GM12878 (cell line): ENCODE data around the gene GCM1. TPM values are rescaled to one million over a fixed set of nuclear protein-coding genes. Genes with fewer than 3 reads are reported as not detected.

Source experiments
- ATAC-seq: fragments of 200-7000 bp; cut with Tn5 transposase; 3 replicates; pipeline ENCODE4 v1.9.1; 2020; ENCODE audit warnings: mild to moderate bottlenecking, moderate library complexity
- BruUV-seq: library from RNA; stranded (reverse); fragments of 400-500 nt; replicated peaks from 2 replicates; lab custom pipeline; 2021; lab: Mats Ljungman, UMichigan
- CTCF ChIA-PET: fragments of 300-600 bp; sonication (Branson Sonifier 250); formaldehyde crosslinking; extraction: SDS; loops from one replicate; lab custom pipeline; 2021; ENCODE audit warnings: inconsistent platforms; lab: Yijun Ruan, JAX
- POLR2A ChIA-PET: fragments of 350-600 bp; formaldehyde crosslinking; extraction: SDS; loops from one replicate; lab custom pipeline; 2021; ENCODE audit warnings: inconsistent platforms; lab: Charles Lee
- RAD21 ChIA-PET: fragments of 300-600 bp; sonication (Branson Sonifier 250); formaldehyde crosslinking; loops from one replicate; lab custom pipeline; 2023; ENCODE audit warnings: antibody characterized with exemption; ENCODE audit not compliant: unreplicated experiment; lab: Charles Lee
- SMC1A ChIA-PET: fragments of 300-600 bp; sonication (Branson Sonifier 250); formaldehyde crosslinking; loops from one replicate; lab custom pipeline; 2023; ENCODE audit not compliant: unreplicated experiment, uncharacterized antibody; lab: Charles Lee
- DNase-seq: peaks from one replicate; pipeline ENCODE4 v3.0.0-alpha.2; 2011; ENCODE audit warnings: low read depth, low spot score
- FAIRE-seq: peaks from 3 replicates; lab custom pipeline; 2011; peaks lifted over from hg19 to GRCh38; lab: Jason Lieb, UNC
- H2AFZ ChIP-seq: 2 replicates; pipeline ENCODE4 v1.6.0; 2011; ENCODE audit warnings: low read depth, low read length, control low read depth; ENCODE audit not compliant: control insufficient read depth
- H3K27ac ChIP-seq: 2 replicates; pipeline ENCODE4 v1.5.1; 2011; ENCODE audit warnings: control low read depth; ENCODE audit not compliant: control insufficient read depth, insufficient read depth
- H3K27me3 ChIP-seq, 2 experiments: replicated peaks in 1 of 2; 2 replicates each; pipeline versions ENCODE4 v1.6.0 to v1.6.1; 2011; ENCODE audit warnings: low read length in 1 of 2; ENCODE audit not compliant: control insufficient read depth in 2 of 2, insufficient read depth in 2 of 2
- H3K36me3 ChIP-seq, 2 experiments: 2 replicates each; pipeline ENCODE4 v1.5.1; 2011; ENCODE audit warnings: low read length in 1 of 2; ENCODE audit not compliant: control insufficient read depth in 2 of 2, insufficient read depth in 2 of 2
- H3K4me1 ChIP-seq: 2 replicates; pipeline ENCODE4 v1.6.1; 2011; ENCODE audit warnings: mild to moderate bottlenecking, low read length, moderate library complexity, mixed read lengths; ENCODE audit not compliant: control insufficient read depth, insufficient read depth
- H3K4me2 ChIP-seq: 2 replicates; pipeline ENCODE4 v1.6.0; 2011; ENCODE audit warnings: control low read depth; ENCODE audit not compliant: control insufficient read depth, insufficient read depth
- H3K4me3 ChIP-seq: fragments of 200-600 bp; sonication (generic); 2 replicates; pipeline ENCODE4 v1.5.1; 2016
- H3K79me2 ChIP-seq: 2 replicates; pipeline ENCODE4 v1.6.0; 2011; ENCODE audit warnings: low read length; ENCODE audit not compliant: control insufficient read depth, insufficient read depth
- H3K9ac ChIP-seq: 2 replicates; pipeline ENCODE4 v1.8.0; 2011; ENCODE audit warnings: low read length, control low read depth, mixed read lengths; ENCODE audit not compliant: control insufficient read depth, insufficient read depth
- H3K9me3 ChIP-seq: replicated peaks from 3 replicates; pipeline ENCODE4 v1.5.1; 2011; ENCODE audit warnings: mild to moderate bottlenecking, low read length; ENCODE audit not compliant: control insufficient read depth, insufficient read depth
- H4K20me1 ChIP-seq: 2 replicates; pipeline ENCODE4 v1.6.0; 2011; ENCODE audit not compliant: control insufficient read depth, insufficient read depth
- LARP7 ChIP-seq: fragments of 450-650 bp; IDR thresholded peaks from 2 replicates; pipeline ENCODE4 v1.6.1; 2017; ENCODE audit warnings: mild to moderate bottlenecking
- MEF2B ChIP-seq: fragments of 450-650 bp; IDR thresholded peaks from 2 replicates; pipeline ENCODE4 v1.6.1; 2018; ENCODE audit warnings: mild to moderate bottlenecking, moderate library complexity; ENCODE audit not compliant: partially characterized antibody, poor library complexity, severe bottlenecking
- NFXL1 ChIP-seq: fragments of 450-650 bp; IDR thresholded peaks from 2 replicates; pipeline ENCODE4 v1.6.1; 2017; ENCODE audit warnings: antibody characterized with exemption, mild to moderate bottlenecking, borderline replicate concordance
- NFYA ChIP-seq: IDR thresholded peaks from 2 replicates; pipeline ENCODE4 v1.6.1; 2011; ENCODE audit warnings: low read depth, mild to moderate bottlenecking, low read length, improper control_type of control experiment, borderline replicate concordance
- SUPT20H ChIP-seq: IDR thresholded peaks from 2 replicates; pipeline ENCODE4 v1.6.1; 2011; ENCODE audit warnings: low read depth, mild to moderate bottlenecking, low read length, moderate library complexity, borderline replicate concordance; ENCODE audit not compliant: control insufficient read depth
- ZZZ3 ChIP-seq: IDR thresholded peaks from 2 replicates; pipeline ENCODE4 v1.6.1; 2011; ENCODE audit warnings: low read depth; ENCODE audit not compliant: control insufficient read depth, insufficient read length
- WGBS: methylation state at CpG from one replicate; pipeline ENCODE4 v1.1.6; 2016; ENCODE audit warnings: low lambda C conversion rate; ENCODE audit not compliant: insufficient replicate concordance, insufficient coverage; ENCODE audit errors: missing lambda C conversion rate; 5-methylcytosine and 5-hydroxymethylcytosine counted together
- in situ Hi-C: fragments of 300-500 bp; cut with MboI; formaldehyde crosslinking; loops from 9 replicates; pipeline ENCODE4 v1.14.3; 2018; ENCODE audit warnings: mixed read lengths
- intact Hi-C: fragments of 100-400 bp; cut with micrococcal nuclease; formaldehyde crosslinking; loops from one replicate; pipeline ENCODE4 v1.14.2; 2022; ENCODE audit not compliant: unreplicated experiment
- polyA plus RNA-seq, 11 experiments: library from polyadenylated mRNA; depleted of rRNA in 4 of 11; unstranded in 6 of 11; stranded (reverse) in 5 of 11; fragments of >200 nt; fragmentation: Nextera tagmentation in 4 of 11; fragmentation: Illumina TruSeq in 1 of 11; extraction: Ambion mirVana in 4 of 11; extraction: Trizol in 1 of 11; gene quantifications; 1 replicate in 1 of 11; 2 replicates in 10 of 11; pipeline versions ENCODE4 v1.2.1 to v1.2.3, GENCODE V29; 2011 to 2016; ENCODE audit warnings: inconsistent platforms in 2 of 11, missing spikeins in 2 of 11, low read depth in 1 of 11
- total RNA-seq, 4 experiments: library from RNA; depleted of rRNA in 3 of 4; stranded (reverse); fragments of >200 nt in 3 of 4; fragmentation: Illumina TruSeq in 1 of 4; extraction: Trizol in 1 of 4; gene quantifications; 2 replicates each; pipeline versions ENCODE4 v1.2.1 to v1.2.3, GENCODE V29; 2013 to 2021
- TF ChIP-seq, protein P1 (sequence below): fragments of 450-650 bp; IDR thresholded peaks from 2 replicates; pipeline ENCODE4 v1.6.1; 2017; ENCODE audit warnings: borderline replicate concordance
- TF ChIP-seq, protein P2 (sequence below): fragments of 450-650 bp; IDR thresholded peaks from 2 replicates; pipeline ENCODE4 v1.6.1; 2016; ENCODE audit warnings: mild to moderate bottlenecking, moderate library complexity, borderline replicate concordance
- TF ChIP-seq, protein P3 (sequence below): fragments of 450-650 bp; IDR thresholded peaks from 2 replicates; pipeline ENCODE4 v1.6.1; 2017; ENCODE audit warnings: mild to moderate bottlenecking, moderate library complexity

GCM1 gene
- total and polyA plus RNA-seq, 10 of the 15 experiments (the other 5 are each of a cell fraction or from before 2014, with no cell fraction given), result 0.04 to 0.08 (median 0.05) TPM; not detected in 5

DNA sequence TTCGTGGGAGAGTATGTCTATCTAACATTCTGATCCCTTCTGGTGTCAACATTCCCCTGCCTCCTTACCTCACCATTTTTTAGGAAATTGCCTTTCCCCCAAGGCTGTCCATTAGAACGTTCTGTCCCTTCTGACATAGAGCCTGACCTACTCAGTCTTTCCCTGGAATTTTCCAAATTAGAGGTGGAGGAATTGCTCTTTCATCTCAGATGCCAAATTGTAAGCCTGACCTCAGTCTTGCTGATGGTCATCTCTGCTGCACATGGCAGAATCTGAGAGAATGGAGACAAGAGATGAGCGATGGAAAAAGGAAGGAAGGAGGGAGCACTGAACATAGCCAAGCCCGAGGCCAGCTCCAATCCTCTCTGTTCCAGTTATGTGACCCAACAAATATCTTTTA, 5.4 kb upstream of the GCM1 start (continued):
- no peak for TF ChIP-seq NFXL1

DNA sequence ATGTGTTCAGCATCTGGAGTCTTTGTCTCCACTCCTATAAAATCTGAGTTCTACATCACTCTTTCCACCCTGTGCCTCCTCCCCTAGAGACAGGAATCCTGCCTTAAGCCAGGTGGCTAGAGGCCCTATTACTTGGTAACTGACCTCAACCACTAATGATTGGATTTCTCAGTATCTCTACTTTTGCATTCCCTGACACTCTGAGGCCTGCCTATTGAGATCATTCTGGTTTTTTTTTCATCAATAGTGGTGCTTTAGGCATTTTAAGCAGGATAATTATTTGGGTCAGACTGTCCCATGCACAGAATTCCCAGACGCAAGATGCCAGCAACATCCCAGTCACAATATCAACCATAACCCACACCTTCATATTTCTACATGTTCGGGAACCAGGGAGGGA, 3.9 kb upstream of the GCM1 start:
- in situ Hi-C loops (no loop called here), intact Hi-C loops (no loop called here)
- no peak for ATAC-seq
- ChIA-PET CTCF (interaction anchor here (1.2 to 2.0 kb wide), 4 partner anchors 9 to 332 kb away, joined by 3 to 22 read pairs (median 4); no protein-coding TSS in a partner anchor), SMC1A (interaction anchor here (0.7 to 1.1 kb wide), 2 partner anchors 13 to 286 kb away, joined by 4 read pairs; no protein-coding TSS in a partner anchor), RAD21 (interaction anchor here (1.0 to 1.6 kb wide), 2 partner anchors 16 to 332 kb away, joined by 4 to 12 read pairs; no protein-coding TSS in a partner anchor), POLR2A (no interaction called here)
- Histone ChIP-seq H4K20me1 (no peaks in the 10 kb centered on the region), H3K27me3 (peaks cover 0 to 2% of the 10 kb centered on the region in 2 experiments; a peak in 1 of 4 replicates), H3K4me3 (no peak overlapping the region), H3K9me3 (no peaks in the 10 kb centered on the region), H3K4me1 (no peaks in the 10 kb centered on the region), H3K36me3 (no peaks in the 10 kb centered on the region), H3K79me2 (no peaks in the 10 kb centered on the region), H3K27ac (no peak overlapping the region), H3K9ac (no peak overlapping the region), H2AFZ (no peak overlapping the region), H3K4me2 (no peak overlapping the region)
- no peak for DNase-seq
- WGBS, result 78% methylated on average over 2 of the region's 2 CpGs
- no peak for FAIRE-seq
- no TSS peak for BruUV-seq
- TF ChIP-seq ZZZ3 (no peak), NFYA (no peak), MEF2B (no peak), SUPT20H (no peak), LARP7 (no peak)
- TF ChIP-seq, protein P1, sequence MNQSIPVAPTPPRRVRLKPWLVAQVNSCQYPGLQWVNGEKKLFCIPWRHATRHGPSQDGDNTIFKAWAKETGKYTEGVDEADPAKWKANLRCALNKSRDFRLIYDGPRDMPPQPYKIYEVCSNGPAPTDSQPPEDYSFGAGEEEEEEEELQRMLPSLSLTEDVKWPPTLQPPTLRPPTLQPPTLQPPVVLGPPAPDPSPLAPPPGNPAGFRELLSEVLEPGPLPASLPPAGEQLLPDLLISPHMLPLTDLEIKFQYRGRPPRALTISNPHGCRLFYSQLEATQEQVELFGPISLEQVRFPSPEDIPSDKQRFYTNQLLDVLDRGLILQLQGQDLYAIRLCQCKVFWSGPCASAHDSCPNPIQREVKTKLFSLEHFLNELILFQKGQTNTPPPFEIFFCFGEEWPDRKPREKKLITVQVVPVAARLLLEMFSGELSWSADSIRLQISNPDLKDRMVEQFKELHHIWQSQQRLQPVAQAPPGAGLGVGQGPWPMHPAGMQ, result no peak
- TF ChIP-seq, protein P2, sequence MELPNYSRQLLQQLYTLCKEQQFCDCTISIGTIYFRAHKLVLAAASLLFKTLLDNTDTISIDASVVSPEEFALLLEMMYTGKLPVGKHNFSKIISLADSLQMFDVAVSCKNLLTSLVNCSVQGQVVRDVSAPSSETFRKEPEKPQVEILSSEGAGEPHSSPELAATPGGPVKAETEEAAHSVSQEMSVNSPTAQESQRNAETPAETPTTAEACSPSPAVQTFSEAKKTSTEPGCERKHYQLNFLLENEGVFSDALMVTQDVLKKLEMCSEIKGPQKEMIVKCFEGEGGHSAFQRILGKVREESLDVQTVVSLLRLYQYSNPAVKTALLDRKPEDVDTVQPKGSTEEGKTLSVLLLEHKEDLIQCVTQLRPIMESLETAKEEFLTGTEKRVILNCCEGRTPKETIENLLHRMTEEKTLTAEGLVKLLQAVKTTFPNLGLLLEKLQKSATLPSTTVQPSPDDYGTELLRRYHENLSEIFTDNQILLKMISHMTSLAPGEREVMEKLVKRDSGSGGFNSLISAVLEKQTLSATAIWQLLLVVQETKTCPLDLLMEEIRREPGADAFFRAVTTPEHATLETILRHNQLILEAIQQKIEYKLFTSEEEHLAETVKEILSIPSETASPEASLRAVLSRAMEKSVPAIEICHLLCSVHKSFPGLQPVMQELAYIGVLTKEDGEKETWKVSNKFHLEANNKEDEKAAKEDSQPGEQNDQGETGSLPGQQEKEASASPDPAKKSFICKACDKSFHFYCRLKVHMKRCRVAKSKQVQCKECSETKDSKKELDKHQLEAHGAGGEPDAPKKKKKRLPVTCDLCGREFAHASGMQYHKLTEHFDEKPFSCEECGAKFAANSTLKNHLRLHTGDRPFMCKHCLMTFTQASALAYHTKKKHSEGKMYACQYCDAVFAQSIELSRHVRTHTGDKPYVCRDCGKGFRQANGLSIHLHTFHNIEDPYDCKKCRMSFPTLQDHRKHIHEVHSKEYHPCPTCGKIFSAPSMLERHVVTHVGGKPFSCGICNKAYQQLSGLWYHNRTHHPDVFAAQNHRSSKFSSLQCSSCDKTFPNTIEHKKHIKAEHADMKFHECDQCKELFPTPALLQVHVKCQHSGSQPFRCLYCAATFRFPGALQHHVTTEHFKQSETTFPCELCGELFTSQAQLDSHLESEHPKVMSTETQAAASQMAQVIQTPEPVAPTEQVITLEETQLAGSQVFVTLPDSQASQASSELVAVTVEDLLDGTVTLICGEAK, result no peak
- TF ChIP-seq, protein P3, sequence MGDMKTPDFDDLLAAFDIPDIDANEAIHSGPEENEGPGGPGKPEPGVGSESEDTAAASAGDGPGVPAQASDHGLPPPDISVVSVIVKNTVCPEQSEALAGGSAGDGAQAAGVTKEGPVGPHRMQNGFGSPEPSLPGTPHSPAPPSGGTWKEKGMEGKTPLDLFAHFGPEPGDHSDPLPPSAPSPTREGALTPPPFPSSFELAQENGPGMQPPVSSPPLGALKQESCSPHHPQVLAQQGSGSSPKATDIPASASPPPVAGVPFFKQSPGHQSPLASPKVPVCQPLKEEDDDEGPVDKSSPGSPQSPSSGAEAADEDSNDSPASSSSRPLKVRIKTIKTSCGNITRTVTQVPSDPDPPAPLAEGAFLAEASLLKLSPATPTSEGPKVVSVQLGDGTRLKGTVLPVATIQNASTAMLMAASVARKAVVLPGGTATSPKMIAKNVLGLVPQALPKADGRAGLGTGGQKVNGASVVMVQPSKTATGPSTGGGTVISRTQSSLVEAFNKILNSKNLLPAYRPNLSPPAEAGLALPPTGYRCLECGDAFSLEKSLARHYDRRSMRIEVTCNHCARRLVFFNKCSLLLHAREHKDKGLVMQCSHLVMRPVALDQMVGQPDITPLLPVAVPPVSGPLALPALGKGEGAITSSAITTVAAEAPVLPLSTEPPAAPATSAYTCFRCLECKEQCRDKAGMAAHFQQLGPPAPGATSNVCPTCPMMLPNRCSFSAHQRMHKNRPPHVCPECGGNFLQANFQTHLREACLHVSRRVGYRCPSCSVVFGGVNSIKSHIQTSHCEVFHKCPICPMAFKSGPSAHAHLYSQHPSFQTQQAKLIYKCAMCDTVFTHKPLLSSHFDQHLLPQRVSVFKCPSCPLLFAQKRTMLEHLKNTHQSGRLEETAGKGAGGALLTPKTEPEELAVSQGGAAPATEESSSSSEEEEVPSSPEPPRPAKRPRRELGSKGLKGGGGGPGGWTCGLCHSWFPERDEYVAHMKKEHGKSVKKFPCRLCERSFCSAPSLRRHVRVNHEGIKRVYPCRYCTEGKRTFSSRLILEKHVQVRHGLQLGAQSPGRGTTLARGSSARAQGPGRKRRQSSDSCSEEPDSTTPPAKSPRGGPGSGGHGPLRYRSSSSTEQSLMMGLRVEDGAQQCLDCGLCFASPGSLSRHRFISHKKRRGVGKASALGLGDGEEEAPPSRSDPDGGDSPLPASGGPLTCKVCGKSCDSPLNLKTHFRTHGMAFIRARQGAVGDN, result no peak
